Measurements from ENCODE around the gene TMEM132D. TPM values are rescaled to one million over a fixed set of nuclear protein-coding genes. Genes with fewer than 3 reads are reported as not detected.

Gene TMEM132D
- total RNA-seq, 1 donor: not detected

- Histone ChIP-seq H3K4me3 (ENCODE audit: insufficient read depth, low read length) (no peak overlapping the region), H4K20me1 (ENCODE audit: insufficient read depth, low read length) (no peaks in the 10 kb centered on the region), H3K4me1 (ENCODE audit: insufficient read depth, low read length) (no peaks in the 10 kb centered on the region), H2AFZ (ENCODE audit: low read length) (no peak overlapping the region), H3K9me3 (ENCODE audit: low read depth, low read length) (no peaks in the 10 kb centered on the region), H3K27me3 (ENCODE audit: insufficient read depth, low read length) (no peaks in the 10 kb centered on the region), H3K27ac (ENCODE audit: low read depth, low read length) (no peak overlapping the region), H3K79me2 (ENCODE audit: insufficient read depth, low read length) (no peaks in the 10 kb centered on the region), H3K4me2 (ENCODE audit: insufficient read depth, low read length) (no peak overlapping the region), H3K36me3 (ENCODE audit: insufficient read depth, low read length) (no peaks in the 10 kb centered on the region)
- no peak for DNase-seq (ENCODE audit: insufficient read length, low spot score, missing footprints)
- no peak for TF ChIP-seq CTCF (IDR thresholded peaks at IDR 0.05; ENCODE audit: extremely low read depth, low read depth, low read length)
These were observed 742.3 kb downstream of the TMEM132D start for GRCh38 chr12:129161511-129161910.

GRCh38 chr12:129160282-129160681 lies 743.5 kb downstream of the TMEM132D start:
- Histone ChIP-seq H3K9me3 (ENCODE audit: low read depth, low read length) (no peaks in the 10 kb centered on the region), H3K27me3 (ENCODE audit: insufficient read depth, low read length) (no peaks in the 10 kb centered on the region), H3K4me2 (ENCODE audit: insufficient read depth, low read length) (no peak overlapping the region), H3K4me1 (ENCODE audit: insufficient read depth, low read length) (no peaks in the 10 kb centered on the region), H3K4me3 (ENCODE audit: insufficient read depth, low read length) (no peak overlapping the region), H2AFZ (ENCODE audit: low read length) (no peak overlapping the region), H3K79me2 (ENCODE audit: insufficient read depth, low read length) (no peaks in the 10 kb centered on the region), H4K20me1 (ENCODE audit: insufficient read depth, low read length) (no peaks in the 10 kb centered on the region), H3K27ac (ENCODE audit: low read depth, low read length) (no peak overlapping the region), H3K36me3 (ENCODE audit: insufficient read depth, low read length) (no peaks in the 10 kb centered on the region)
- DNase-seq (ENCODE audit: insufficient read length, low spot score, missing footprints): no peak
- TF ChIP-seq CTCF (IDR thresholded peaks at IDR 0.05; ENCODE audit: extremely low read depth, low read depth, low read length): no peak

- Histone ChIP-seq H3K79me2 (ENCODE audit: insufficient read depth, low read length) (no peaks in the 10 kb centered on the region), H2AFZ (ENCODE audit: low read length) (no peak overlapping the region), H3K27ac (ENCODE audit: low read depth, low read length) (no peak overlapping the region), H3K9me3 (ENCODE audit: low read depth, low read length) (no peaks in the 10 kb centered on the region), H3K27me3 (ENCODE audit: insufficient read depth, low read length) (no peaks in the 10 kb centered on the region), H3K4me2 (ENCODE audit: insufficient read depth, low read length) (no peak overlapping the region), H4K20me1 (ENCODE audit: insufficient read depth, low read length) (no peaks in the 10 kb centered on the region), H3K4me3 (ENCODE audit: insufficient read depth, low read length) (no peak overlapping the region), H3K4me1 (ENCODE audit: insufficient read depth, low read length) (no peaks in the 10 kb centered on the region), H3K36me3 (ENCODE audit: insufficient read depth, low read length) (no peaks in the 10 kb centered on the region)
- TF ChIP-seq CTCF (IDR thresholded peaks at IDR 0.05; ENCODE audit: extremely low read depth, low read depth, low read length): no peak
- no peak for DNase-seq (ENCODE audit: insufficient read length, low spot score, missing footprints)
These were observed 751.3 kb downstream of the TMEM132D start for GRCh38 chr12:129152351-129153104.

- no peak for DNase-seq (ENCODE audit: insufficient read length, low spot score, missing footprints)
- Histone ChIP-seq H3K4me1 (ENCODE audit: insufficient read depth, low read length) (no peaks in the 10 kb centered on the region), H3K4me3 (ENCODE audit: insufficient read depth, low read length) (no peak overlapping the region), H3K27ac (ENCODE audit: low read depth, low read length) (no peak overlapping the region), H3K27me3 (ENCODE audit: insufficient read depth, low read length) (no peaks in the 10 kb centered on the region), H4K20me1 (ENCODE audit: insufficient read depth, low read length) (no peaks in the 10 kb centered on the region), H3K4me2 (ENCODE audit: insufficient read depth, low read length) (no peak overlapping the region), H3K36me3 (ENCODE audit: insufficient read depth, low read length) (no peaks in the 10 kb centered on the region), H3K9me3 (ENCODE audit: low read depth, low read length) (no peaks in the 10 kb centered on the region), H2AFZ (ENCODE audit: low read length) (no peak overlapping the region), H3K79me2 (ENCODE audit: insufficient read depth, low read length) (no peaks in the 10 kb centered on the region)
- no peak for TF ChIP-seq CTCF (IDR thresholded peaks at IDR 0.05; ENCODE audit: extremely low read depth, low read depth, low read length)
These were observed 753.1 kb downstream of the TMEM132D start for GRCh38 chr12:129150721-129151120.

Measured in osteoblast (primary cell).